ENCODE results near the gene HMHB1. TPM values are rescaled to one million over a fixed set of nuclear protein-coding genes. Genes with fewer than 3 reads are reported as not detected.

Gene HMHB1
- total RNA-seq, 2 donors from 2014 or later = not detected

DNA sequence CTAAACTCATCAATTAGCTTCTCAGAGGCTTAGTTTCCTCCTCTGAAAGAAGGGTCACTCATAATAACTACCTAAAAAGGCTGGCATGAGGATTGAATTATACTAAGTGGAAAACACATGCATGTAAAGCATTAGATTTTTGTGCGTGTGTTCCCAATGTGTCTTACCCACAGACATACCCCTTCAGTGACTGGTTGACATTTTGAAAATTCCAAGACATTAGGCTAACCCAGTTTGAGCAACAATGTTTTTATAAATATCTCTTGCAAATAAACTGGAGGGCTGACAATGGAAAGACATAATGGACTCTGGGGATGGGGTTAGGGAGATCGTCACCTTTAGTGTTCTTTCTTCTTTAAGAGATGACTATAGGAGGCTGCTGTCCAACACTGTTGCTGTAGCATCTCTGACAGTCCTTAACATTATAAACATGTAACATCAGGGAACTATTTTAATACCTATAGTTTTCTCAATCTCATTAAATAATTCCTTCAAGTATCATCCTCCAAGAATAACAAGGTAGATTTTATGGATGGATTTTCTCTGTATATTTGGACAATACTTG is 24.3 kb downstream of the HMHB1 start:
- H3K27me3 ChIP-seq = no peaks in the 10 kb centered on the region
- intact Hi-C loops (cut with DNase I) = no loop called here
- TF ChIP-seq, protein P1, sequence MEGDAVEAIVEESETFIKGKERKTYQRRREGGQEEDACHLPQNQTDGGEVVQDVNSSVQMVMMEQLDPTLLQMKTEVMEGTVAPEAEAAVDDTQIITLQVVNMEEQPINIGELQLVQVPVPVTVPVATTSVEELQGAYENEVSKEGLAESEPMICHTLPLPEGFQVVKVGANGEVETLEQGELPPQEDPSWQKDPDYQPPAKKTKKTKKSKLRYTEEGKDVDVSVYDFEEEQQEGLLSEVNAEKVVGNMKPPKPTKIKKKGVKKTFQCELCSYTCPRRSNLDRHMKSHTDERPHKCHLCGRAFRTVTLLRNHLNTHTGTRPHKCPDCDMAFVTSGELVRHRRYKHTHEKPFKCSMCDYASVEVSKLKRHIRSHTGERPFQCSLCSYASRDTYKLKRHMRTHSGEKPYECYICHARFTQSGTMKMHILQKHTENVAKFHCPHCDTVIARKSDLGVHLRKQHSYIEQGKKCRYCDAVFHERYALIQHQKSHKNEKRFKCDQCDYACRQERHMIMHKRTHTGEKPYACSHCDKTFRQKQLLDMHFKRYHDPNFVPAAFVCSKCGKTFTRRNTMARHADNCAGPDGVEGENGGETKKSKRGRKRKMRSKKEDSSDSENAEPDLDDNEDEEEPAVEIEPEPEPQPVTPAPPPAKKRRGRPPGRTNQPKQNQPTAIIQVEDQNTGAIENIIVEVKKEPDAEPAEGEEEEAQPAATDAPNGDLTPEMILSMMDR (IDR thresholded peaks at IDR 0.05) = no peak
- DNase-seq = no peak
- no peaks in the 10 kb centered on the region for H3K9me3 ChIP-seq
- no peak overlapping the region for H3K27ac ChIP-seq
- no peaks in the 10 kb centered on the region for H3K36me3 ChIP-seq
- no peak overlapping the region for H3K4me3 ChIP-seq
- no peak overlapping the region for H3K9ac ChIP-seq (ENCODE audit: low read depth in 2 of 2, low read length in 2 of 2)
- no peaks in the 10 kb centered on the region for H3K4me1 ChIP-seq

- H3K27ac ChIP-seq = no peak overlapping the region
- H3K4me1 ChIP-seq = no peaks in the 10 kb centered on the region
- no peaks in the 10 kb centered on the region for H3K9me3 ChIP-seq
- H3K9ac ChIP-seq (ENCODE audit: low read depth in 2 of 2, low read length in 2 of 2) = no peak overlapping the region
- TF ChIP-seq, protein P1 (IDR thresholded peaks at IDR 0.05) = no peak
- H3K4me3 ChIP-seq = no peak overlapping the region
- H3K36me3 ChIP-seq = no peaks in the 10 kb centered on the region
- no peaks in the 10 kb centered on the region for H3K27me3 ChIP-seq
- intact Hi-C loops (cut with DNase I) = no loop called here
- no peak for DNase-seq
These were observed 25.4 kb downstream of the HMHB1 start for GRCh38 chr5:143837306-143837848.

DNA sequence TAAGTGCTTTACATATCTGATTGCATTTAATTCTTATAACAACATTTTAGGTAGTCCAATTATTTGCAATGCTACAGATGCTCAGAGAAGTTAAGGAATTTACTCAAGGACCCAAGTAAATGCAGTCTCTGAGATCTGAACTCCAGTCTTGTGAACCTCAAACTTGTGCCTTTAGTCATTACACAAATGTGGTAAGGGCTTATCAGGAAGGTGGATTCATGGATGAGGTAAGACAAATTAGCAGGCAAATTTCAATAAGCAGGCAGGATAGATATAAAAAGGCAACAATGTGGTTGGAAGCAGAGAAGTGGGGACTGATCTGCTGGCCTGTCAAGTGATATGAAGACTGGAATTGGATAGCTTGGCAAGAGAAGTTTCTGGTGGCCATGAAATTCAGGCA is 29.5 kb downstream of the HMHB1 start:
- TF ChIP-seq, protein P1 (IDR thresholded peaks at IDR 0.05) = no peak
- Histone ChIP-seq H3K4me1 (no peaks in the 10 kb centered on the region), H3K9me3 (no peaks in the 10 kb centered on the region), H3K9ac (ENCODE audit: low read depth in 2 of 2, low read length in 2 of 2) (no peak overlapping the region), H3K4me3 (no peak overlapping the region), H3K36me3 (no peaks in the 10 kb centered on the region), H3K27ac (no peak overlapping the region), H3K27me3 (no peaks in the 10 kb centered on the region)
- intact Hi-C loops (cut with DNase I) = no loop called here
- DNase-seq = no peak

GRCh38 chr5:143842920-143843319 is 31.0 kb downstream of the HMHB1 start:
- Histone ChIP-seq H3K36me3 (no peaks in the 10 kb centered on the region), H3K27me3 (no peaks in the 10 kb centered on the region), H3K4me3 (no peak overlapping the region), H3K27ac (no peak overlapping the region), H3K9me3 (no peaks in the 10 kb centered on the region), H3K4me1 (no peaks in the 10 kb centered on the region), H3K9ac (ENCODE audit: low read depth in 2 of 2, low read length in 2 of 2) (no peak overlapping the region)
- DNase-seq = no peak
- intact Hi-C loops (cut with DNase I) = no loop called here
- TF ChIP-seq, protein P1 (IDR thresholded peaks at IDR 0.05) = no peak

- intact Hi-C loops (cut with DNase I) = no loop called here
- H3K36me3 ChIP-seq = no peaks in the 10 kb centered on the region
- TF ChIP-seq, protein P1 (IDR thresholded peaks at IDR 0.05) = no peak
- DNase-seq = no peak
- no peak overlapping the region for H3K9ac ChIP-seq (ENCODE audit: low read depth in 2 of 2, low read length in 2 of 2)
- H3K4me1 ChIP-seq = no peaks in the 10 kb centered on the region
- H3K27me3 ChIP-seq = no peaks in the 10 kb centered on the region
- H3K27ac ChIP-seq = no peak overlapping the region
- H3K9me3 ChIP-seq = no peaks in the 10 kb centered on the region
- H3K4me3 ChIP-seq = no peak overlapping the region
These were observed 31.5 kb downstream of the HMHB1 start for GRCh38 chr5:143843461-143843860.
